GM18868 (cell line): ENCODE data around the gene KCNQ4.

Source experiments
- ATAC-seq: cut with Tn5 transposase; IDR thresholded peaks from one replicate; pipeline ENCODE4 v1.9.1; 2021; ENCODE audit warnings: mild to moderate bottlenecking, moderate library complexity; ENCODE audit not compliant: unreplicated experiment

The KCNQ4 gene

DNA sequence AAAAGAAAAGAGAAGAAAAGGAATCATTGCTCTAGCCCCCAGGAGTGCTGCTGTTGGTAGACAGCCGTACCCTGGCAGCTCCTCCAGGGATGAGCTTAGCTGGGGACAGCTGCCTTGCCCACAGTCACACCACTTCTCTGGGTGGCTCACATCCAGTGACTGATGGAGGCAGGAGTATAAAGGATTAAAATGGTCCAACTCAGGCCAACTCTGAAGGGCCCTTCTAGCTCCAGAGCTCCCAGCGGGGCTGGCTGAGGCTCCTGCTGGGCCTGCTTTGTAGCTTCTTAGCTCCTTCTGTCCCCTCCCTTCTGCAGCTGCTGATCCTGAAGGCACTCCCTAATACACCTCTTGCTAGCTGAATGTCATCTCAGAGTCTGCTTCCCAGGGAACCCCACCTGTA, 74.2 kb downstream of the KCNQ4 start:
- ATAC-seq = no peak

DNA sequence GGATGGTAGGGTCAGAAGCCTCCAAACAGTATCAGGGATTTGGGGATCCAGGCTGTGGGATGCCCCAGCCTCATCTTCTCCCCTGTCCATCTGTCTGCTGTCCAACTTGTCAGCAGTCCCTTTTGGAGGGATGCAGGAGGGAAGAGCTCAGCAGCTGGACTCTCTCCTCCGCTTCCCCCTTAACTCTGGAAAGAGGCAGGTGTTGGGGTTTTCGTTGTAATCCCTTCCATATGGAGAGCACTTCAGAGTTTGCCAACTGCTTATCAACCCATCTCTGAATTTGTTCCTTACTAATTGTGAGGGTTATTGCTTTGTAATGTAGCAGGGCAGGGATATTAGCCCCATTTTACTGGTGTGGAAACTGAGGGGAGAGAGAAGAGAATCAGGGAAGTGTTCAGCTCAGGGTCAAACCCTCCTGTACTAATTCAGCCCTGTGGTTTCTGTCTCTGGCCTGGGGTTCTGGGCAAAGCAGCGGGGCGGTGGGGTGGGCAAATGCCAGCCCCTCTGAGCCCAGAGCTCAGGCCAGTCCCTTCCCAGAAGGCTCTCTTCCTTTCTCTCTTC, 75.3 kb downstream of the KCNQ4 start:
- ATAC-seq = no peak

DNA sequence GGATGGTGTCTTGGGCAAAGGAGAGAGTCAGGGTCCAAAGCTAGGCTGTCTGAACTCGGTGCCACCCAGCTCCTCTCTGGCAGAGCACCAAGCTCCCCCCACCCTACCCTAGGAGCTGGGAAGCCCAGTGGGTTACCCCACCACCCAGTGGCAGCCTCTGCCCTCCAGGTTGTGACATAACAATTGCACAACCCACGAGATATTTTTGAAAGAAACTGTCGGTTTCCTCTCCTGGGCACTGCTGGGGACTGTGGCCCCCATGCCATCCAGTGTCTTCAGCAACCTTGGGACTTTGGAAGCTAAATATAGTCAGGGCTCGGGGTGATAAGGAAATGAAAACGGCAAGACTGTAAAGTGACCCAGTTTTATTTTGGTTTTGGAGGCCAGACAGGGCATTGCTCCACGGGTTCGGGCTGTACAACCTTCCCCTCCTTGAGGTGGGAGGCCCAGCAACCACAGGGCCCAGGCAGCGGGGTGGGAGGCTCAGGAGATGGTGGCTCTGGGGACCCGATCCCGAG, 77.2 kb downstream of the KCNQ4 start:
- ATAC-seq = no peak

DNA sequence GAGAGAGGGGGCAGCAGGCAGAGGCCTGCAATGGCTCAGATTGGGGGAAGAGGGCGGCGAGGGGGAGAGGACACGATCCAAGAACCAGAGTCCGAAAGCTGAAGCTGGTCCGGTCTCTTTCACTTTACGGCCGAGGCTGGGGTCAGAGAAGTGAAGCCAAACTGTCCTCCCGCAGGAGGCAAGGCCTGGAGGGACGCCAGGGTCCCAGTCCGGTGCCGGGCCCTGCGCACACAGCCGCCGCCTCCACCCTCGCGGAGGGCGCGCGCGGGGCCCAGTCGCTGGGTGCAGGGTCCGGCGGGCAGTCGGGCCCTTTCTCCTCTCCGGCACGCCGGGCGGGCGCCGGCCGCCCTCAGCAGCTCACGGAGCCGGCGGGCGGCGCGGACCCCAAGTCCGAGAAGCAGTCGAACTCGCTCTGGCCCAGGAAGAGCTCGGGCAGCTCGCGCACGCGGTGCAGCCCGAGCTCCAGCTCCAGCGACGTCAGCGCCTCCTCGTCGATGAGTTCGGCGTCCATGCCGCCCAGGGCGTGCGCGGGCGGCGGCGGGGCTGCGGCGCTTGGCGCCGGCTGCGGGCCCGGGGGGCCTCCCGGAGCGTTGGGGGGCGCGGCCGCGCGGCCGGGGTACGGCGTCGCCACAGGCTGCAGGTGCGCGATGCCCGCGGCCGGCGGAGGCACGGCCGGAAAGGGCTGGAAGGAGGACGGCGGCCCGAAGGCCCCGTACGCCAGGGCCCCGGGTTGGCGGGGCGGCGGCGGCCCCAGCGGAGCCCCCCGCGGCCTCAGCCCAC, 77.8 kb downstream of the KCNQ4 start:
- no peak for ATAC-seq

DNA sequence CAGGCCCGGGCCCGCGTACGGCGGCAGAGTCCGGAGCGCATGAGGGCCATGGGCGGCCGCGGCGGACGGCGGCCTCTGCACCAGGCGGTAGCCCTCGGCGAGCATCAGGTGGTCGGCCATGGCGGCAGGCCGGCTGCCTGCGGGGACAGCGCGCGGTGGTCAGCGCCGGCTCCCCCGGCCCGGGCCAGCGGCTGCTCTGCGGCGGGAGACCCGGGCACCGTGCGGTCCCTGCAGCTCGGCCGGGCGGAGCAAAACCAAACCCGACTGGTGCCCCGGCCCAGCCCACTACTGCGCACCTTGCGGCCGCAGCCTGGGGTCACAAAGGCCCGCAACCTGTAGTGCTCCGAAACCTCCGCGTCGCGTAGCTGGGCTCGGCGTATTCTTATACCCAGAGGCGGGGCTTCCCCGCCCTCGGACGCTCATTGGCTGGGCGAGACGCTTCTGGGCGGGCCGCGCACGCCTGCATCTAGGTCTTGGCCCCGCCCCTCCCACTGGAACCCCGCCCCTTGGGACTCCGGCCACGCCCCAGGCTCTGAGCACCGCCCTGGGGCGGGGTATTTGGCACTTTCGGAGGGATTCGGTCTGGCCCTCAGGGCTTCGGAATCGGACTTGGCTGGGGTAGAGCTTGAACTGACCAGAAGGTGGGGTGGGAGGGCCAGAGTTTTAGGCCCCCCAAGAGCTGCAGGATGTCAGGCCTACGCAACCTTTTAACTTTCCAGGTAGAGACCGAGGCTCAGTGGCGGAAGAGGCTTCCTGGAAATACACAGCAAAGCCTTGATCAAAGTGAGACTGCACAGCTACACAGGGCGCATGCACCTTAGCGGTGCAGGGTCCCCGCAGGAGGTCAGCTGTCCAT, 78.6 kb downstream of the KCNQ4 start, which contains the start of gene CITED4:
CITED4 (minus strand) TSS at position 356 of the 856 bp plus-strand sequence; CDS start at position 120, 236 bp downstream.
- peak; percentile 87 for ATAC-seq

DNA sequence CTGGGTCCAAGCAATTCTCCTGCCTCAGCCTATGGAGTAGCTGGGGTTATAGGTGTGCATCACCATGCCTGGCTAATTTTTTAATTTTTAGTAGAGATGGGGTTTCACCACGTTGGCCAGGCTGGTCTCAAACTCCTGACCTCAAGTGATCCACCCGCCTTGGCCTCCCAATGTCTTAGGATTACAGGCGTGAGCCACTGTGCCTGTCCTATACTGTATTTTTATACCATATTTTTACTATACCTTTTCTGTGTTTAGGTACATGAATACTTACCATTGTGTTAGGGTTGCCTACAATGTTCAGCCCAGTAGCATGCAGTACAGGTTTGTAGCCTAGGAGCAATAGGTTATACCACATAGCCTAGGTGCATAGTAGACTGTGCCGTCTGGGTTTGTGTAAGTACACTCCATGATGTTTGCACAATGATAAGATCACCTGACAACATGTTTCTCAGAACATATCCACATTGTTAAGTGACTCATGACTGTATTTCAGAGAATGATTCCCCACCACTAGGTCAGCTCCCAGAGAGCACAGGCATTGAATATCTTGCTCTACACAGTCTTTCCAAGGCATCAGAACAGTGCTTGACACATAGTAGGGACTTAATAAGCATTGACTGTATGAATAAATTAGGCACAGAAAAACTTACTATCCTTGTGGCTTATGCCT, 84.6 kb downstream of the KCNQ4 start:
- no peak for ATAC-seq

DNA sequence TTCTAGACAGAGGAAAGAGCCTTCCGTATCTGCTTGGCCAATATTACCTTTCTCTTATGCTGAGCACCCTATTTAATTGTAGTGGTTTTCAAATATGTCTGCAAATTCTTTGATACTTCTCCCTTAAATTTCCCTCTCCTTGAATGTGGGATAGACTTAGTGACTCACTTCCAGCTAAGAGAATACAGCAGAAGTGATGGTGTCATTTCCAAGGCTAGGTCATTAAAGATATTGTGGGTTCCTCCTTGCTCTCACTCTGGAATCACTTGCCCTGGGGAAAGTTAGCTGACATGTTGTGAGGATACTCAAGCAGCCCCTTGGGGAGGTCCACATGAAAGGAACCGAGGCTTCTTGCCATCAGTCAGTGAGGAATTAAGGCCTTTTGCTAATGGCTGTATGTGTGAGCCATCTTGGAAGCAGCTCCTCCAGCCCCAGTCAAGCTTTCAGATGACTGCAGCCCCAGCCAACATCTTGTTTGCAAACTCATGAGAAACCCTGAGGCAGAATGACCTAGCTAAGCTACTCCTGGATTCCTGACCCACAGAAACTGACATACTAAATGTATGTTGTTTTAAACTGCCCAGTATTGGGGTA, 86.6 kb downstream of the KCNQ4 start:
- ATAC-seq = no peak

DNA sequence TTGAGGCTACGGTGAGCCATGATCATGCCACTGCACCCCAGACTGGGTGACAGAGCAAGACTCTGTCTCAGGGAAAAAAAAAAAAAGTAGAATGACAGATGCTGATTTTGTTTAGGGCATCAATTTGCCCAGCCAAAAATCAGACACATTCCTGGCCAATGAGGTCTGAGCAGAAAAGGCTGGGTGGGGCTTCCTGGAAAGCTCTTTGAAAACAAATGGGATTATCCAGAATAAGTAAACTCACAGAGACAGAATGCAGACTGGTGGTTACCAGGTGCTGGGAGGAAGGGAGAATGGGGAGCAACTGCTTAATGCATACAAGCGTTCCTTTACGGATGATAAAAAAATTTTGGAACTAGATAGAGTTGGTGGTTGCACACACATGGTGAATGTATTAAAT, 88.7 kb downstream of the KCNQ4 start:
- ATAC-seq = no peak

DNA sequence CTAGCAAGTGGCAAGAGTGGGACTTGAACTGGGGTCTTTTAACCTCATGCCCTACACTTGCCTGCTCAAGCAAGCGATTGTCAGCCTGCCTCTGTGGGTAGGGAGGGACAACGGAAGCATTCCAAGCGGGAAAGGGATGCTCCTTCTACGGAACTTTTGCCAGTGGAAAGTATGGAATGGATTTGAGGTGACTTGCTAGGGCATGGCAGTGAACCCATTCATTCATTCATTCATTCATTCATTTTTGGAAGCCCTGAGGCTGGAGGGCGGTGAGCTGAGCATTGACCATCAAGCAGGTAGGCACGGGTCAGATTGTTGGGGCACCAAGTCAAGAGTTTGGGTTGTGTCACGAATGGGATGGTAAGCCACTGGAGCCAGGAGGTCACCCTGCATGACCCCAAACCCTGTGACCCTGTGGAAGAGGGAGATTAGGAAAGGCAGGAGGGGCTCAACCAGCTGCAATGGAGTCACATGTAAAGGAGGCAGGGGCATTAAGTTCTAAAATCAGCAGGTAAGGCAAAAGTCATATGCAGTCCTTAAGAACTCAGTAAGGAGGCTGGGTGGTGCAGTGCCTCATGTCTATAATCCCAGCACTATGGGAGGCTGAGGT, 90.4 kb downstream of the KCNQ4 start:
- ATAC-seq = no peak

DNA sequence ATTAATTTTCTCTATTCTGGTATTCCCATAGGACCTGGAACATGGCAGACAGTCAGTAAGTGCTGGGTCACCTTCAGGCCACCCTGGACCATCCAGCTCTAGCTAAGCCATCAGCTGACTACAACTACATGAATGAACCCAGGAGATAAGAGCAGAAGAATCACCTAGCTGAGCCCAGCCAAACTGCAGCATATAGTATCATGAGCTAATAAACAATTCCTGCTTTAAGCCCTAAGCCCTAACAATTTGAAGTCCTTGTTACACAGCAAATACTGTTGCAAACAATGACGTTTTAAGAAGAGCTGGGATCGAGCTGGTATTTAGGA, 92.8 kb downstream of the KCNQ4 start:
- ATAC-seq = no peak

DNA sequence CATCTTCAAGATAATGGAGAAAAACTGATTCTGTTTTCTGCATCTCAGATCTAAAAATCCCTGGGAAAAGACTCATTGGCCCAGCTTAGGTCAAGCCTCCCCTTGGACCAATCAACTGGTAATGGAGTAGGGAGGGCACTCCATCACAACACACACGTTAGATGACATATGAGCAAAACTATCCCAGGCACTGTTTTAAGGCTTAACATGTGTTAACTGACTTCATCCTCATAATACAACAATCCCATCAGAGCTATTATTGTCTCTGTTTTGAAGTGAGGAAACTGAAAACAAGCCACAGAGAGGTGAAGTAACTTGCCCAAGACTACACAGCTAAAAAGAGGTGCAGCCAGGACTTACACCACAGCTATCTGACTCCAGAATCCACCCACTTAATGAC, 93.3 kb downstream of the KCNQ4 start:
- no peak for ATAC-seq

DNA sequence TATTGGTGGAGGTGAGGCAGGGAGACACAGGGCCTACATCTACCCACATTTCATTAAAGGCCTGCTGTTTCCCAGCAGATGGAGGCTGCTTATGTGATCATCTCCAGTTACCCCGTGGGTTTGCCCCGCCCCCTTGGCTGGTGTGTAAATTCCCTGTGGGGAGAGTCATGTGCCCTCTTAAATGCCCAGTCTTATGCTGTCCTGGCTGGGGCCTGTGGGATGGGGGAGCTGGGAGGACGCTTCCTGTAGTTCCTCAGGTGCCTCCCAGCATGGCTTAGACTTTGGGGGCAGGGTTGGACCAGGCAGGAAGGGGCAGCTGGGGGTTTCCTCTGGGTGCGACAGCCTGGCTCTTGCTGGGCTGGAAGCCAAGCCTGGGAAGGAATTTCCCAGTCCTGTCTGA, 94.1 kb downstream of the KCNQ4 start:
- no peak for ATAC-seq

DNA sequence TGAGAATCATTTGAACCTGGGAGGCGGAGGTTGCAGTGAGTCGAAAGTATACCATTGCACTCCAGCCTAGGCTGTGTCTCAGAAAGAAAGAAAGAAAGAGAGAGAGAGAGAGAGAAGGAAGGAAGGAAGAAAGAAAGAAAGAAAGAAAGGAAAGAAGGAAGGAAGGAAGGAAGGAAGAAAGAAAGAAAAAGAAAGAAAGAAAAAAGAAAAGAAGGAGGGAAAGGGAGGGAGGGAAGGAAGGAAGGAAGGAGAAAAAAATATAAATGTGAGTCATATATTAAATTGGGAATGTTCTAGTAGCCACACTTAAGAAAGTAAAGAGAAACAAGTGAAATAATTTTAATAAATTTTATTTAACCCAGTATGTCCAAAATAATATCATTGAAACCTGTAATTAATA, 95.3 kb downstream of the KCNQ4 start:
- ATAC-seq = no peak

DNA sequence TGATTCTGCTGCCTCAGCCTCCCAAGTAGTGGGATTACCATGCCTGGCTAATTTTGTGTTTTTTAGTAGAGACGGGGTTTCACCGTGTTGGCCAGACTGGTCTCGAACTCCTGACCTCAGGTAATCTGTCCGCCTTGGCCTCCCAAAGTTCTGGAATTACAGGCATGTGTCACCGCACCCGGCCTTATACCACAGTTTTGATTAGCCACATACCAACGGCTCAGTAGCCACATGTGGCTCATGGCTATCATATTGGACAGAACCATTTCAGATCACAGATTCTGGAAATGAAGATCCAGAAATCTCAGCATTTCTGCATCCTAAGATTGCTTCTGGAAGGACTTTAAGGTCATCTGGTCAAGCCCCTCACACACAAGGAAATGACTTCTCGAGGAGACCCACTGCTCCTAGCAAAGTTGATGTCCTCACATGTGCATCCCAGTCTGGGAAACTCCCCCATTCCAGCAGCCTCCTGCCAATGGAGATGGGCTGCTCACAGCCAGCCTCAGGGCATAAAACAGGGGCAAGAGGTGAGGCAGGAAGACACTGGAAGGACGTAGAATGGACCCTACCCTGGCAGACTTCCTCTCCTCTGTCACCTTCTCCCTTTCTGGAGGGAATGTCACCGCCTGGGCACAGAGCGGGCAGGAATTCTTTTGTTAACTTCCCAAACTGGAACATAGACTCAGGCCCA, 96.0 kb downstream of the KCNQ4 start:
- no peak for ATAC-seq

DNA sequence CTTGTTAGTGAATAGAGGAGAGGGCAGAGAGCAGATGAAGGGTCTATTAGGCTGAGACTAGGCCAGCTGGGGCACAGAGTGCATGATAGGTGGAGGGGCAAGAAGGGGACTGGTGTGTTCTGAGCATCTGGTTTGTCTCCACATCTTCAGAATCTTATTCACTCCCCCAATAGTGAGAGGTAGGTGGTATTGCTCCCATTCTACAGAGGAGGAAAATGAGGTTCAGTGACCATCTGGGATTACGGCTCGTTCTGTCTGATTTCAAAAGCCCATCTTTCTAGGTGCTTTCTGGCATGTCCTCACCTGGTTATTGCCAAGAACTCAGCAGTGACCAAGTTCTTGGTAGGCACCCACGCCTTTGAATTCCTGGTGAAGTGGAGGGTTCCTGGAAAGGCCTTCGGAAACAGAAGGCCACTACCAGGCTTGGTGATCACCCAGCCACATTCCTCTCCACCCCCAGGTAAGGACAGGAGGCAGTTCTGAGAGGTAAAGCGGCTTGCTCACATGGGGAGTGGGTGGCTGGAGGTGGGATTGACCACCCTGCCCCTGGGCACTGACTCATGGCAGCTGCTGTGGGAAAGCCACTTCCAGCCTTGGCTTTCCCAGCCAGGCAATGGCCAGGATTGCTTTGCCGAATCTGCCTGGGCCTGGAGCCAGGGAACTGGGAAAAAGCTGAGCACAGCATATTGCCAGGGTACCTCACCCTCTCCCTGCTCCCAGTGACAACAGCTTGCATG, 97.4 kb downstream of the KCNQ4 start:
- ATAC-seq = no peak

DNA sequence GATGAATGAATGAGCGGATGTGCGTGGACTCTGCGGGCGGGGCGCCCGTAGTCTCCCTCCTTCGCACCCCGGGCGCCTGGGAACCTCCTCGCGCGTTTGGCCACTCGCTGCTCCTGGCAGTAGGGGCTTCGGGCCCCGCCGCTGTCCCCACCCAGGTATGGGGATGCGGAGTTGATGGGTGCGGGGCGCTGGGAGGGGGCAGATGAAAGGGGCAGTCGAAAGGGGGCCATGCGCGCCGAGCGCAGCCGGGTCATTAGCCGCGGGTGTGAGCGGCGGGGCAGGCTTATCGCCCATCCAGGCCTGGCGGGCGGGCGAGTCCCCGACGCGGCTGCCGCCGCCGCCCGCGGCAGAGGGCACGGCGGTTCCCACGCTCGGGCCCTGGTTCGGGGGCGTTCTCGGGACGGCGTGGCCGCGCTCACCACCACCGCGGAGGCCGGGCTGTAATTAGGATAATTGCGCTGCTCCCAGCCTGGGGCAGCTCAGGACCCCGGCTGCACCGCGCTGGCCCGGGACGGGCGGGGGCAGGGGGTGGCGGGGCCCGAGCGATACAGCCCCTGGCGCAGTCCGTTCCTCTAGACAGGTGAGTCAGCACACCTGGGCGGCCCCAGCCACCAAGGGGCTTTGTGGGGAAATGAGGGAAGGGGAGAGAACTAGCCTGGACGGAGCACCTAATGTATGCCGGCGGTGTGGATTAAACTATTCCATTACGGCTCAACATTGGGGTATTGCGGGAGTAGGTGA, 100.6 kb downstream of the KCNQ4 start:
- no peak for ATAC-seq

DNA sequence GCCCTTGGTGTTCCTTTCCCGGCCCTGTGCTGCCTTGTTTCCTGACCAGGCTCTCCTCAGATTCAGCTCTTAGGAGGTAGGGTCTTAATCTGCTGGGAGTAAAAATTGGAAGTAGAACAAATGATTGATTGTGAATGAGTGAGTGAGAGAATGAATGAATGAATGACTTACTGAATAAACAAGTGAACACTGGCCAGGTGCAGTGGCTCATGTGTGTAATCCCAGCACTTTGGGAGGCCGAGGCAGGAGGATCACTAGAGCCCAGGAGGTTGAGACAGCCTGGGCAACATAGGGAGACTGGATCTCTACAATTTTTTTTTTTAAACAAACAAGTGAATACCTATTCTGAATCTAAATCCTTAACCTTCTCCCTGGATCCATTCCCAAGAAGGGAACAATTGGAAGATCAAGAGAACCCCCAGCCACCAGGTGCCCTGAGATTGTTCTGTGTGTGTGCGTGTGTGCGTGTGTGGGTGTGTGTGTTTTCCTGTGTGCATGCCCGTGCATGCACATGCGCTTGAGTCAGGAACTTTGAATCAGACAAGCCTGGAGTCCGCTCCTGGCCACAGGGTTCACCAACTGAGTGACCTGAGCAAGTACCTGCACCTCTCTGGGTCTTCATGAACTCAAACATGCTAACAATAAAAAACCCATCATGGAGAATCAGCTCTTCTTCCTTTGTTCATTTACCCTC, 102.9 kb downstream of the KCNQ4 start:
- ATAC-seq = no peak

DNA sequence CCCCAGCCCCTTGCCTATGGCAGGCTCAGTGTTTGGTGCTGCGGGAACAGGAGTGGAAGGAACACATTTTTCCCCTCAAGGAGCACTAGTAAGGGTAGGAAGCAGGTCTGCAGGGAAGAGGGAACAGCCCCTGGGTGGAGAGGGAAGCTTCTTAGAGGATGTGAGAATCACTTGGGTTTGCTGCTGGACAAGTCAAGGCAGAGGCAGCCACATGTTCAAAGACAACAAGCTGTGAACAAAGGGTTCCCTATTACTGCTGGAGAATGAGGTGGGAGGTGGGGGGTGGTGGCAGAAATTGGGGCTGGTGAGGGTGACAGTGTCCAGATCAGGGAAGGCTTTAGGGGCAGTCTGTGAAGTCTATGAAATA, 103.4 kb downstream of the KCNQ4 start:
- no peak for ATAC-seq
